Raji (cell line): ENCODE data around the gene CDH4.

ENCODE experiments used
- POLR2A ChIP-seq: IDR thresholded peaks from 2 replicates; pipeline ENCODE4 v1.6.1; 2011; ENCODE audit warnings: low read depth, low read length, control low read depth; ENCODE audit not compliant: insufficient read depth

The CDH4 gene

DNA sequence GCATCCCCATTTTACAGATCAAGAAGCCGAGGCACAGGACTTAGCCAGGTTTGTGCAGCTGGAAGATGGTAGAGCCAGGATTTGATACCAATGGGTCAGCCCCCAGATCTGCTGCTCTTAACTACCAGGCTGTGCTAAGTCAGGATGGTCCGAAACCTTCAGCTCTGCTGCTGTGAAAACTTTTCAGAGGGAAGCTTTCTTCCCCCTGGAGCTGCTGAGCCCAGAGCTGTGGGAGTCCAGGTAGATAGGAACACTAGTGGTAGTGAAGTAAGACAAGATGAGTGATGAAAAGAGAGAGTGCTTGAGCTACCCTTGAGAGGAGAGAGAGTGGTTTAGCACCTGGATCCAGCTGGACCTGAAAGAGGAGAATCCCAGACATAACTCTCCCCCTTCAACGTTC lies 230.8 kb downstream of the CDH4 start:
- no peak for TF ChIP-seq POLR2A

DNA sequence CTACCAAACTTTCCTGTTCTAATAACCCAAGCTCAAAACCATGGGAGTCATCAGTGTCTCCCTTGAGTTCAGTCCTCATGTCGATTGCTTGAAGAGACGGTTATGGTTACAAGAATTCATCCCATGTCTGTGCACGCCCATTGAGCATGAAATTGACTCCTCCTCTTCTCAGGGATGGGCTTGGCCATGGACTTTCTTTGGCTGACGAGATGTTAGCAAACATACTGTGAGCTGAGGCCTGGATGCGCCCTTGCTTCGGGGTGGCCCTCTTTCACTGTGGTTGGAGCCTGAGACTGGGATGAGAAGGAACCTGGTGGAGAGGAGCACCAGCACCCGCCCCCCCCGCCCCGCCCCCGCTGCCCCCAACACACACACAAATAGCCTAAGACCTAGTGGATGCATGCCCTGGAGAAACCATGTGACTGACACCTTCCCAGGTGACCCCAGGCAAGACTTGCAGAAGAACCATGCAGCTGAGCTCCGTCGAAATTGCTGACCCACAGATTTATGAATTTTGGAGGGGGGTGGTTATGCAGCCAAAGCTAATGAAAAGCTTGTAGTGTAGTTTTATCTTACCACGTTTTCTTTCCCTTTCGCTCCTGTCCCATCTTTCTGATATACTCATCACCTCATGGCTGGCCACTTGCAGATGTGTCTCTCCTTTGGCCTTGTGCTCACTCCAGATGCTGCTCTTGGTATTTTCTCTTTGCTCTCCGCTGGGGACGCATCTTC lies 231.4 kb downstream of the CDH4 start:
- TF ChIP-seq POLR2A = no peak

DNA sequence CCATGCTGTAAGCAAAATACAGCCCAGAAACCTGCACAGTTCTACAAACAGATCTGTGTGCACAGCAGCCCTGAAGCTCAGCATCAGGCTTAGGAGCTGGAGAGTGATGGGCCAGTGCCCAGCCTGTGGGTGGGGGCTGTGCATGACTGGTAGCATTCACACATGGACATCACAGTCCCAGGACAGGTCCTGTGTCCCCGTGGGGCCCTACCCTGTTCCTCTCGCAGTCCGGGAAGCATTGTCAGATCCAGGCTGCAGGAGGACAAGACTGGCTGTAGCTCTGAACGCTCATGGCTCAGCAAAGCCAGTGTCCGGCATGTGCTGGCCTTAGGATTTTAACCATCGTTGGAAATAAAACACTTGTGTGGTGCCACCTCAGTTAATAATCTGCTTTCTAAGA lies 234.1 kb downstream of the CDH4 start:
- TF ChIP-seq POLR2A = no peak

DNA sequence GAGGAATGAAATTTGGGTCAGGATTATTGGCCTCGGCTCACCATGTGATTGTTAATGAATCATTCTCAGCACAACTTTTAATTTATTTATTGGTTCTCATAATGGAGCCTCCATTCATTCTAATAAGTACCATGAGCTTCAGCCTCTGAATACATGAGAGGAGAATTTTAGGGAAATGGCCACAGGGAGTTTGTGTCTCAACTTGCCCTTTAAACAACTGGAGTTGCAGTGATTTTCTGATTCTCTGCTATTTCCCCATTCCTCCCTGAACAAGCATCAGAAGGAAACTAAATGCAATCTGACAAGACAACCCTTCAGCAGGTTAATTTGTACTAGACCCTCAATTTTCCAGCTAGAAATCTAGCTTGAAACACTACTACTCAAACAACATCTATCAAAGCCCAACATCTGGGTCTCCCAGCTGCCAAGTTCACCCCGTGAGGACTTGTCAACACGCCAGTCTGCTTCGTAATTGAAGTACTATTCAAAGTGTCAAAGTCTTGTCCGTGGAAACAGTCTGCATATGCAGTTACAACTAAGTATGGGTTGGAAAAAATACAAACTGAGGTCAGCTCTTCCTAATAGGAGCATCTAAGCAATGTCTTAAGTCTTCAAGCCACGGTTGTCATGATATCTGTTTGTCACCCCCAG lies 235.4 kb downstream of the CDH4 start:
- no peak for TF ChIP-seq POLR2A

DNA sequence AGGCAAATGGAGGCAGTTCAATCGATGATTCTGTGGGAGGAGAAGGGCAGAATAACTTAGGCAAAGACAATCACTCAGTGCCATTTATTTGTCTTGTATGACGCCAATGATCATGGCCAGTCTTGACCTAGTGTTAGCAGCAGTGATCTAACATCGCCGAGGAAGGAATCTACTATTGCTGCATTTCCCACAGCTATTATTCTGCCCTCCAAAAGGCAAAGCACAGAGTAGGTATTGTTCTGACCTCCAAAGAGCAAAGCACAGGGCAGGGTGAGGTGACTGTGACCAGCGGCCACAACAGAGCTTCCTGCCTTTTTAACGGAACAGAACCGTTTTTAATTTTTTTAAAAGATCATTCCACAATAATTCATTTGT lies 235.9 kb downstream of the CDH4 start:
- TF ChIP-seq POLR2A = no peak

DNA sequence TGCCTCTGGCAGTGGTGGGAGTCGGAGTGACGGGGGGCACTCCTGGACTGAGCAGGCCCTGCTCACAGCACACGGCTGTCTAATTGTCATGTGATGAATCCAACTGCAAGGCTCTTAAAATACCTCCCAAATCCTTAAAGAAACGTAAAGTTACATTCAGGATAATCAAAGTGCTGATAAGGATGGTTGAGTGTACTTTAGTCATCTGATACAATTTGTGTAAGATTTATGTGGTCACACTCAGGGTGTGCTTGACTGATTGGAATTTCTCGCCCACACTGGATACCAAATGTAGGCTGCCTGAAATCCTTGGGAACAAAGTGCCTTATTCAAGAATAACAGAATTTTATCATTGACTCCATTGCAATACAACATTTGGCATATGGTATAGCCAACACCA lies 238.7 kb downstream of the CDH4 start:
- no peak for TF ChIP-seq POLR2A

DNA sequence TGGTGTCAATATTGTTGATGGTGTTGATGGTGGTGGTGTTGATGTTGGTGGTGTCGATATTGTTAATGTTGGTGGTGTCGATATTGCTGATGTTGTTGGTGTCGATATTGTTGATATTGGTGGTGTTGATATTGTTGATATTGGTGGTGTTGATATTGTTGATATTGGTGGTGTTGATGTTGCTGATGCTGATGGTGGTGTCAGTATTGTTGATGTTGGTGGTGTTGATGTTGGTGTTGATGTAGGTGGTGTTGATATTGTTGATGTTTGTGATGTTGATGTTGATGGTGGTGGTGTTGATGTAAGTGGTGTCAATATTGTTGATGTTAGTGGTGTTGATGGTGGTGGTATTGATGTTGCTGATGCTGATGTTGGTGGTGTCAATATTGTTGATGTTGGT lies 240.0 kb downstream of the CDH4 start:
- TF ChIP-seq POLR2A = no peak

DNA sequence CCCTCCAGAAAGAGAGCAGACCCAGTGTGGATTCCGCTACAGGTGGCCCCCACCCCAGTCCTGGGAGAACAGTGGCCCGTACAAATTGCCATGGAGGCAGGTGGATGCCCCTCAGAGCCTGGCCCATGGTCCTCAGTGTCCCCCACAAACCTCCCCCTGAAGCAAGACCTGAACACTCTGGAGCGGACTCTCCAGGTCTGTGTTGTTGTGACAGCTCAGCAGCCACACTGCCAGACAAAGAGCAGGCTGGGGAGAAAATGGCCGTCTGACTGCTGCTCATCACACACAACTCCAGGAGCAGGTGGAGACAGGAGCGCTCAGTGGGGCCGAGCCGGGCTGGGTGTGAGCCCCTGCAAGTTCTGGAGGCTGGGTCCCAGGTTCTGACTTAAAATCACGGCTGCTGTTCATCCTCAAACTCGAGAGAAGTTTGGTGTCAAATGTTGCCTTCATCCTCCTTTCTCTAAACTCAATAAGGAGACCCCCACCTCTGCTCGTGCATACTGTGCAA lies 241.8 kb downstream of the CDH4 start:
- TF ChIP-seq POLR2A = no peak

DNA sequence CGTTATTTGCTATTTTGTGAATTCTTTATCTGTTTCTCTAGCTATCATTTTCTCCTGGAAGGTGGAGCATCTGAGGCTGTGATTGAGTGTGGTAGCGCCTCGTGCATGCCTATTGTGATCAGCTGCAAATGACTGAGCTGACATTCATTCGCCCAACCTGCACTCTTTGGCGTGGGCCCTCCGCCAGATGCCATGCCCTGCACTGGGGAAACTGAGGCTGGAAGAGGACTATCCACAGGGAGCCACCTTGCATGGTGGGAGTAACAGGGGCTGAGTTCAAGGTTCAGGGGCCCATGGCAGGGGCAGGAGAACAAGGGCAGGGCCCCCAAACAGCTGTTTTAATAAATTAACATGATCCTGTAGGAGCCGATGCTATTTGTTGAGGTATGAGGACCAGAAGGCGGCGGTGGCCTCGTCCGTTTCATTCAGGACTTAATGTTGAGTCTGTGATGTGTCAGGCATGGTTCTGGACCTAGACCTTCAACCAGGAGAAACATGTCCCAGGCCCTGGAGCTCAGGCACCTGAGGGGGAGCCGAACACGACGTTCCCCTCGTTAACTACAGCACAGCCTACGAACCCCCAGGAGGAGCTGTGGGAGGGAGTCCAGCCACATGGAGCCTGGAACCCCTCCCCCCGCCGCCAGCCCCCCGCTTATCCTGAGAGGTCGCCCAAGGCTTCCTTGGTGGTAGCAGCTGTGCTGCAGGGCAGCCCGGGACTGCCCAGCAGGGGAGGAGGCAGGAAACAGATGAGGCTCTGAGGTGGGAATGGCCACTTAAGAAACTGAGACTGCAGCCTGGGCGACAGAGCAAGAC lies 242.9 kb downstream of the CDH4 start:
- TF ChIP-seq POLR2A = no peak

DNA sequence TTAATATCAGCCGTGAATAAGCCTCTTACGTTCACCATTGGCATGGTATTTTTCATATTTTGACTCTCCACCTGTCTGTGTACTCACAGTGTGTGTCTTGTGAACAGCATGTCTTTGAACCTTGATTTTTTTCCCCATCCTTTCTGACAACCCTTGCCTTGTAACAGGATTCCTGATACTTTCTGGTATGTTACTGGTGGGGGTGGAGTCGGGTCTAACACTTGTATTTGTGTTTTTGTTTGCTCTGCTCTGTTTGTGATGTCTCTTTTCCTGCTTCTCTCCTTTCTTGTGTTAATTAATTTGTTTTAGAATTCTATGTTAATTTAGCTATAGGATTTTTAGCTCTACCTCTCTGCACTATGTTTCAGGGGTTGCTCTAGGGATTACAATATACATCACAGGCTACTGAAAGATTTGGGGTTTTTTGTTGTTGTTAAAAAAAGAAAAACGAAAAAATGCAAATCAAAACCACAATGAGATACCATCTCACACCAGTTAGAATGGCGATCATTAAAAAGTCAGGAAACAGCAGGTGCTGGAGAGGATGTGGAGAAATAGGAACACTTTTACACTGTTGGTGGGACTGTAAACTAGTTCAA lies 245.1 kb downstream of the CDH4 start:
- TF ChIP-seq POLR2A = no peak

DNA sequence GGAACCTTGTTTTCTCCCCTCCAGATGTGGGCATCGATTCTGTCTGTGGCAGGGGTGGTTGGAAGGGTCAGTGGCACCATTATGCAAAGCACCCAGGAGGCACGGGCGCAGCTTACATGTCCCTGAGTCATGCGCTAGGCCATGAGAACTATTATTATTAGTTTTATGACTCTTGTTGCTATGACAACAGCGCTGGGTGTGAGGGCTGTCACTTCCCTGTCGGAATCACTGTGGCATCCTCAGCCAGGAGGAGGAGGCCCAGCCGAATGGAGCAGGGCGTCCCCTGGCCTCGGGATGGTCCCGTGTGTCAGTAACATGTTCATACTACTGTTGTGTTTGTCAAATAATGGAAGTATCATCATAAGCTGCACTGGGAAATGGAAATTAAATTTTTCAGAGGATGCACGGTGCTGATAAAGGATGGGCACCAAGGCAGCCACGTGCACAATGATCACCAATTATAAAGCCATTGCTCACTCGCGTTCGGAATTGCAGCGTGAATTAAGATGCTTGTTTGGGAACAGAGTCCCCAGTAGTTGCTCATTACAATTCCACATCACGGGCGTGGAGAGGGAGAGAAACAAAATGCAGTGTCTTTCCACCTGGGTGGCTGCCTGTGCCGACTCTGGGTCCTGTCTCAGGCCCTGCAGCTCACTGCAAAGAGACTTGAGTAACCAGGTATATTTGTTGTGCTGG lies 247.9 kb downstream of the CDH4 start:
- TF ChIP-seq POLR2A = no peak

DNA sequence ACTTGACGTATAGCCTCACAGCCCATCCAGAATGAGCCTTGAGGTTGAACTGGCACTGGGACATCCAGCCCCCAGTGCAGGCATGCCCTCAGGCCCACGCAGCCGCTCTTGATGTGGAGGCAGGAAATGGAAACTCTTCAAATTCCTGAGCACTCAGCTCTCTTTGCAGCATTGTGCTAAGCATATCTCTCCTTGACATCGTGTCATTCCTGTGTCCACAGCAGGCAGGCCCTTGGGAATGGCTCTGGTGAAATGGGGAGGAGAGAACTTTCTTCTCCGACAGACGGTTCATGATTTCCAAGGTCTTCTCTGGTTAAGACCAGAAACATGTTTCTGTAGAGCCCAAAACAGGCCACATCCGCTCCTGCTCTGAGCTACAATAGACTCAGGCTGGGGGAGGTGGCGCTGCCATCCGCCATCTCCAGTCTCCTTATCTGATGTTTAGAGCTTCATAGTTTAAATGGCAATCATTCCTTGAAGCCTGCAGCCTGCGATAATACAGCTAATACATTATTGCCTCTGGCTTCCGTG lies 248.8 kb downstream of the CDH4 start:
- no peak for TF ChIP-seq POLR2A

DNA sequence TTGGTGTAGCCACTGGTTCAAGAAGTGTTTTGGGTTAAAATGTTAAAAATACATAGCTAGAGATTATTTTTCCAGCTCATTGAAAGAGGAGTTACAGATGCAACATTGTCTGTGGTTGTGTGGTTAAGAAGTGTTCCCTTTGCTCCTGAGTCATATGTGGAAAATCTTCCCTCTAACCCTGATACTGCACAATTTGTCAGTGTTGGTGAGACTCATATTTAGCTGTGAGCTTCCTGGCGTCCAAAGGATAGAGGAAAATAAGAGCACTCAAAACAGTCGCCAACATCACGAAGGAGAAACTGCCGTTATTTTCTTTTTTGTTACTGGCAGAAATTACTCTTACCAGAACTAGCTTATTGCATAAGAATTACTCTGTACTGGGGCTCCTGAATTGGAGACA lies 250.4 kb downstream of the CDH4 start:
- TF ChIP-seq POLR2A = no peak

DNA sequence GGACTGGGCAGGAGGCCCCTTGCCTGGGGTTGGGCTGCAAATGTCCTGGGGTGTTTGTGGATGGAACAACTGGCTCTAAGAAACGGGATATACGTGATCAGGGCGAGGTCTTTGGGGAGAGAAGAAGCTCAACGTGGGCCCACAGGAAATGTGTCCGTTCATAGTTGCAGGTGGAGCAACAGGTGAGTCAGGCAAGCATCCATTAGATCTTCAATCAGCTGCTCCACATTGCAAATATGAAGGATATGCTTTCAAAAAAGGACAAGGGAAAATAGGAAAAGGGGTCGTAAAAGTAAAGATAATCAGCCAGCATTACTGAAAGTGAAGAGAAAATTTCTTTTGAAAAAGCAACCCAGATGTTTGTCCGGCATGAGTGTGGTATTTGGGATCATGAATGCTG lies 251.0 kb downstream of the CDH4 start:
- TF ChIP-seq POLR2A = no peak

DNA sequence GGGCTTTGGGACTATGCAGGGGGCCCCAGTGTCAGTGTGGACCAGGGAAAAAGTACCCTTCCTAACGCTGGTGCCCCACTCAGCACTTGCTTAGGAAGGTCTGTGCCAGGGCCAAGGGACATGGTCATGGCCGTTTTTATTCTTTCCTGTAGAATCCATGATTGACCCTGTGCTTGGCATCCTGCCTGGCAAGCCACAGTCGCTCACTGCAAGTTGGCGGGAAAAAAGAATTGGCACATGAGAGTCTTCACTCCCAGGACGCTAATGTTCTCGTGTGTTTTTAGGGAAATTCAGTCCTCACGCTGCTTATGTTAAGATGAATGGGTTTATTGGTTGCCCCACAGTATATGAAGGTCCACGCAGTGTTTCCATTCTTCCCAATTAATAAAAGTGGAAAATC lies 253.4 kb downstream of the CDH4 start:
- TF ChIP-seq POLR2A = no peak
